ENCODE measurements around the gene GORASP2. TPM values are rescaled to one million over a fixed set of nuclear protein-coding genes. Genes with fewer than 3 reads are reported as not detected.

GORASP2 gene
- total RNA-seq, 2 experiments from 2014 or later = 87.3 to 95.7 TPM

GRCh38 chr2:170887496-170887895 is 41.6 kb upstream of the GORASP2 start:
- Mint-ChIP-seq H3K36me3 (ENCODE audit: low read depth) (no peaks in the 10 kb centered on the region), H3K4me1 (ENCODE audit: low read depth) (no peaks in the 10 kb centered on the region), H3K27ac (no peak overlapping the region), H3K27me3 (peaks cover 13% of the 10 kb centered on the region), H3K9me3 (no peaks in the 10 kb centered on the region), H3K4me3 (no peak overlapping the region)
- TF ChIP-seq, protein P1, sequence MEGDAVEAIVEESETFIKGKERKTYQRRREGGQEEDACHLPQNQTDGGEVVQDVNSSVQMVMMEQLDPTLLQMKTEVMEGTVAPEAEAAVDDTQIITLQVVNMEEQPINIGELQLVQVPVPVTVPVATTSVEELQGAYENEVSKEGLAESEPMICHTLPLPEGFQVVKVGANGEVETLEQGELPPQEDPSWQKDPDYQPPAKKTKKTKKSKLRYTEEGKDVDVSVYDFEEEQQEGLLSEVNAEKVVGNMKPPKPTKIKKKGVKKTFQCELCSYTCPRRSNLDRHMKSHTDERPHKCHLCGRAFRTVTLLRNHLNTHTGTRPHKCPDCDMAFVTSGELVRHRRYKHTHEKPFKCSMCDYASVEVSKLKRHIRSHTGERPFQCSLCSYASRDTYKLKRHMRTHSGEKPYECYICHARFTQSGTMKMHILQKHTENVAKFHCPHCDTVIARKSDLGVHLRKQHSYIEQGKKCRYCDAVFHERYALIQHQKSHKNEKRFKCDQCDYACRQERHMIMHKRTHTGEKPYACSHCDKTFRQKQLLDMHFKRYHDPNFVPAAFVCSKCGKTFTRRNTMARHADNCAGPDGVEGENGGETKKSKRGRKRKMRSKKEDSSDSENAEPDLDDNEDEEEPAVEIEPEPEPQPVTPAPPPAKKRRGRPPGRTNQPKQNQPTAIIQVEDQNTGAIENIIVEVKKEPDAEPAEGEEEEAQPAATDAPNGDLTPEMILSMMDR (IDR thresholded peaks at IDR 0.05) = no peak
- Histone ChIP-seq H3K36me3 (ENCODE audit: insufficient read depth, low read length) (no peaks in the 10 kb centered on the region), H3K4me1 (ENCODE audit: insufficient read depth, low read length) (no peaks in the 10 kb centered on the region), H3K27ac (ENCODE audit: low read depth in 1 of 2, low read length in 2 of 2) (no peak overlapping the region), H3K9me3 (ENCODE audit: control insufficient read depth in 1 of 2, insufficient read depth in 1 of 2, low read length in 2 of 2) (no peaks in the 10 kb centered on the region), H3K27me3 (ENCODE audit: control insufficient read depth in 1 of 2, insufficient read depth in 2 of 2, low read length in 2 of 2) (peaks cover 0 to 7% of the 10 kb centered on the region in 2 experiments), H3K4me3 (ENCODE audit: low read length) (no peak overlapping the region)
- ATAC-seq (ENCODE audit: poor library complexity) (no peak), DNase-seq (no peak)
- intact Hi-C loops (cut with DNase I, micrococcal nuclease) = no loop called here
- POLR2A ChIA-PET = no interaction called here
- CTCF ChIA-PET = interaction anchor here (1.1 kb wide), 1 partner anchor 9 kb away, joined by 3 read pairs; no protein-coding TSS in a partner anchor

DNA sequence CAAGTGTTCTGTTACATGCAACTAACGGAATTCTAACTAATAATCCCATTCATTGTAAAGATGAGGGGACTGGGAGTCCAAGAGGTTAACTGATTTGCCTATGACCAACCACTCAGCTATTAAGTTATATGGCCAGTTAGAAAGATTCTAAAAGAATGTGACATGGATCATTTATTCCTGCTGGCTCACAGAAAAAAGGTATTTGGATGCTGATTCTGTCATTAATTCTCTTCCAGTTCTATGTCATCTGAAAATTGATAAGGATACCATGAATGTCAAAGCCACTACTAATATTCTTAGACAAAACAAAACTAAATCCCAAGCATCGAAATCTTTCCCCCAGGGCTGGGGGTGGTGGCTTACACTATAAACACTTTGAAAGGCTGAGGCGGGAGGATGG is 41.2 kb upstream of the GORASP2 start:
- no peaks in the 10 kb centered on the region for H3K4me1 Mint-ChIP-seq (ENCODE audit: low read depth)
- Histone ChIP-seq H3K27ac (ENCODE audit: low read depth in 1 of 2, low read length in 2 of 2) (no peak overlapping the region), H3K27me3 (ENCODE audit: control insufficient read depth in 1 of 2, insufficient read depth in 2 of 2, low read length in 2 of 2) (peaks cover 0 to 7% of the 10 kb centered on the region in 2 experiments), H3K4me1 (ENCODE audit: insufficient read depth, low read length) (no peaks in the 10 kb centered on the region), H3K9me3 (ENCODE audit: control insufficient read depth in 1 of 2, insufficient read depth in 1 of 2, low read length in 2 of 2) (no peaks in the 10 kb centered on the region), H3K36me3 (ENCODE audit: insufficient read depth, low read length) (no peaks in the 10 kb centered on the region), H3K4me3 (ENCODE audit: low read length) (no peak overlapping the region)
- H3K9me3 Mint-ChIP-seq = no peaks in the 10 kb centered on the region
- TF ChIP-seq, protein P1 (IDR thresholded peaks at IDR 0.05) = no peak
- no peaks in the 10 kb centered on the region for H3K36me3 Mint-ChIP-seq (ENCODE audit: low read depth)
- ATAC-seq (ENCODE audit: poor library complexity) = no peak
- intact Hi-C loops (cut with DNase I, micrococcal nuclease) = no loop called here
- H3K4me3 Mint-ChIP-seq = no peak overlapping the region
- H3K27me3 Mint-ChIP-seq = peaks cover 13% of the 10 kb centered on the region
- ChIA-PET POLR2A (no interaction called here), CTCF (interaction anchor here (1.1 kb wide), 1 partner anchor 9 kb away, joined by 3 read pairs; no protein-coding TSS in a partner anchor)
- no peak for DNase-seq
- H3K27ac Mint-ChIP-seq = no peak overlapping the region

DNA sequence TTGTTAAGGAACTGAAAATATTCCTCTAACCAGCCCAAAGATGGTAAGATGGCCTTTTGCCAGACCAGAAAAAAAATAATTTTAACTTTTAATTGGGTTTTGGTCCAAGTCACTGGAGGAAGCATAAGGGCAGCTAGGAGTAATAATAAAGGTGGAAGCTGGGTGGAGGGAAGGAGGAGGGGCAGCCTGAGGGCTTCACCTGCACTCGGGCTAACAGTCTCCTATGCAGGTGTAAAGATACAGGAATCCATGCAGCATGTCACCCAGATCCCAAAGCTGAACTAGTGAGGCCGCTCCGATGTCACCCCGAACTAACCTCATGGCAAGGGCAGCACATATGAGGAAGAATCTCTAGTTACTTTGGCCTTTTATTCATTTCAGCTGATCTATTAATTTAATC is 37.2 kb upstream of the GORASP2 start:
- Mint-ChIP-seq H3K4me3 (no peak overlapping the region), H3K4me1 (ENCODE audit: low read depth) (no peaks in the 10 kb centered on the region), H3K9me3 (no peaks in the 10 kb centered on the region), H3K36me3 (ENCODE audit: low read depth) (no peaks in the 10 kb centered on the region), H3K27ac (no peak overlapping the region), H3K27me3 (peaks cover 9% of the 10 kb centered on the region)
- H3K9me3 ChIP-seq (ENCODE audit: control insufficient read depth in 1 of 2, insufficient read depth in 1 of 2, low read length in 2 of 2) = no peaks in the 10 kb centered on the region
- CTCF ChIA-PET = interaction anchor here (1.2 kb wide), 1 partner anchor 37 kb away, joined by 3 read pairs; the partner anchor contains the start of gene GORASP2
- ATAC-seq (ENCODE audit: poor library complexity) = no peak
- POLR2A ChIA-PET = no interaction called here
- no peak overlapping the region for H3K27ac ChIP-seq (ENCODE audit: low read depth in 1 of 2, low read length in 2 of 2)
- H3K4me1 ChIP-seq (ENCODE audit: insufficient read depth, low read length) = no peaks in the 10 kb centered on the region
- H3K4me3 ChIP-seq (ENCODE audit: low read length) = no peak overlapping the region
- no peaks in the 10 kb centered on the region for H3K36me3 ChIP-seq (ENCODE audit: insufficient read depth, low read length)
- TF ChIP-seq, protein P1 (IDR thresholded peaks at IDR 0.05) = no peak
- intact Hi-C loops (cut with DNase I, micrococcal nuclease) = no loop called here
- DNase-seq = no peak
- H3K27me3 ChIP-seq (ENCODE audit: control insufficient read depth in 1 of 2, insufficient read depth in 2 of 2, low read length in 2 of 2) = peaks cover 0 to 3% of the 10 kb centered on the region in 2 experiments

Measured in CD4-positive, alpha-beta T cell (primary cell).